PC-3 (cell line): ENCODE results near the gene GIGYF1.

Experiments used
- CTCF ChIP-seq: fragments of 300-600 bp; sonication (generic); conservative IDR thresholded peaks from 2 replicates; pipeline ENCODE4 v1.5.1; 2017; ENCODE audit warnings: antibody characterized with exemption, low read depth, mild to moderate bottlenecking, low read length
- EZH2 ChIP-seq: fragments of 300-600 bp; sonication (generic); IDR thresholded peaks from one replicate; pipeline ENCODE4 v1.6.1; 2017; ENCODE audit warnings: antibody characterized with exemption, mild to moderate bottlenecking, low read length; ENCODE audit not compliant: unreplicated experiment
- EZH2phosphoT487 ChIP-seq: fragments of 300-600 bp; sonication (generic); IDR thresholded peaks from 2 replicates; pipeline ENCODE4 v1.6.1; 2018; ENCODE audit warnings: mild to moderate bottlenecking, antibody characterized with exemption, low read length, borderline replicate concordance

GRCh38 chr7:100728196-100728595, 34.1 kb upstream of the GIGYF1 start:
- TF ChIP-seq CTCF (no peak), EZH2 (no peak), EZH2phosphoT487 (no peak)
